Left lobe of liver (tissue), 2 donors: ENCODE data around the gene EFCAB11. TPM values are rescaled to one million over a fixed set of nuclear protein-coding genes. Genes with fewer than 3 reads are reported as not detected.
"Not testable (repeated sequence)": the region's sequence is repeated elsewhere in the genome, so short reads cannot be mapped to it uniquely, and the experiment has no call there.

ENCODE experiments used
- ATAC-seq: fragments of 200-7000 bp; cut with Tn5 transposase; one replicate; pipeline ENCODE4 v1.9.1; 2020; ENCODE audit warnings: mild to moderate bottlenecking, moderate library complexity
- DNase-seq: peaks from one replicate; pipeline ENCODE4 v3.0.0-alpha.2; 2020; ENCODE audit warnings: low spot score
- total RNA-seq: library from RNA; stranded (reverse); gene quantifications from one replicate; pipeline ENCODE4 v1.2.1, GENCODE V29; 2021
- donor health status: DM: no; HTN: no; CAD: no; lungs with moderate emphysema.
- donor health status: DM: no; HTN: yes; CAD: no.

EFCAB11 gene
- total RNA-seq, 1 donor from 2014 or later: 1.2 TPM

- no peak for ATAC-seq
- DNase-seq: no peak
These were observed 41.8 kb downstream of the EFCAB11 start for GRCh38 chr14:89912667-89913211.

- no peak for DNase-seq
- no peak for ATAC-seq
These were observed 42.3 kb downstream of the EFCAB11 start for GRCh38 chr14:89912221-89912620.

- ATAC-seq (peak; percentile 55), DNase-seq (peak; percentile 70)
These were observed 43.3 kb downstream of the EFCAB11 start for GRCh38 chr14:89911010-89911919.

GRCh38 chr14:89910691-89911009 is 43.9 kb downstream of the EFCAB11 start:
- no peak for DNase-seq
- ATAC-seq: peak; percentile 63

GRCh38 chr14:89909586-89909985 is 44.9 kb downstream of the EFCAB11 start:
- DNase-seq (no peak), ATAC-seq (no peak)

GRCh38 chr14:89908712-89909450 is 45.6 kb downstream of the EFCAB11 start:
- peak; percentile 53 for ATAC-seq
- no peak for DNase-seq

DNA sequence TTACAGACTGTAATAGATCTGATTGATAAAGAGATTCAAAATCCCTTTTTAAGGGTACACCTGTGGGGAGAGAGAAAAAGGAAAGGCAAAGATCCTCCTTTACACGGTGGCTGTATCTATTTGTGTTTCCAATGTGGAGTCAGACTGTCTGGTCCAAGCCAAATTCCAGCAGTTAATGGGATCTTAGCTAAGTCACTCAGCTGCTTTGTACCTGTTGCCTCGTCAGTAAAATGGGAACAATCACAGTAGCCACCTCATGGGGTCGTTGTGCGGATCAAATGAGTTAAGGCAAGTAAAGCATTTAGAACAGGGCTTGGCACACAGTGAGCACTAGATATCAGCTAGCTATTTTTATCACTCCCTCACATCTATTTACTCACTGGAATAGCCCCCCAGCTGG is 46.9 kb downstream of the EFCAB11 start:
- DNase-seq (no peak), ATAC-seq (no peak)

GRCh38 chr14:89906000-89906399 is 48.5 kb downstream of the EFCAB11 start:
- DNase-seq (no peak), ATAC-seq (no peak)

- ATAC-seq: peak; percentile 38
- DNase-seq: no peak
These were observed 51.1 kb downstream of the EFCAB11 start for GRCh38 chr14:89903340-89903952.

DNA sequence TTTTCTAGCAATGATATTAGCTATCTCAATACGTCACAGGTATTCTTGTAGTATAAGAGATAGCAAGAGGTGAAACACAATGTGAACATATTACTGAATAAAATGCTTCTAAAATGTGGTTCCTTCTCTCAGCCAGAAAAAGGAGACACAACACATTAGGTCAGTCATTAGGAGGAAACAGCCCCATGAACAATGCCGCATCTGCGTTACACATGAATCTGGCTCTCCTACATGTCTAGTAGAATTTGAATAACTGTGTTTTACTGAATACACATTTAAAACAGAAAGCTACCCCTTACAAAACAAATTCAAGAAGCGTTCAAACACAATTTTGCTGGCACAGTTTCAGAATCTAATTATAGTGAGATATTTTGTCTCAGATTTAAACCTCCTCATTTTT is 51.6 kb downstream of the EFCAB11 start:
- no peak for DNase-seq
- peak; percentile 44 for ATAC-seq

DNA sequence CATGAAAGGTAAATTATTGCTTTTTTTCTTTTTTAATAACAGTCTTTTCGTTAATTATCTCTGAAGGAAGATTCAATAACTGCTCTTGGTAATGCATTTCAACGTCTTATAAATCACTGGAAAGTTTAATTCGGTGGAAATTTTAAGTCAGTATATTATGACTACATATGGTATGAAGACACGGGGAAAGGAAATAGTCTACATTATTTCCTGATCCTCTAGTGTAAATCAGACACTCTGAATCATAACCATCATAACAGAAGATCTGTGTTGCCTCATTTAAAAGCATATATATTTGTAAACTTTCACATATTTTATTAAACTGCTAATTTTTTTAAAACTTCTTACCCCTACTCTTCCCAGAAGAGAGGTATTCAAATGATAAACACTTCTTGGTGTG is 53.7 kb downstream of the EFCAB11 start:
- no peak for DNase-seq
- ATAC-seq: no peak

GRCh38 chr14:89899917-89900663 is 54.4 kb downstream of the EFCAB11 start:
- DNase-seq (no peak), ATAC-seq (peak; percentile 67)

GRCh38 chr14:89899291-89899690 is 55.2 kb downstream of the EFCAB11 start:
- ATAC-seq: no peak
- DNase-seq: no peak

GRCh38 chr14:89893388-89893787 is 61.1 kb downstream of the EFCAB11 start:
- ATAC-seq, DNase-seq: not testable (repeated sequence)

- ATAC-seq (no peak), DNase-seq (no peak)
These were observed 61.6 kb downstream of the EFCAB11 start for GRCh38 chr14:89892953-89893352.

DNA sequence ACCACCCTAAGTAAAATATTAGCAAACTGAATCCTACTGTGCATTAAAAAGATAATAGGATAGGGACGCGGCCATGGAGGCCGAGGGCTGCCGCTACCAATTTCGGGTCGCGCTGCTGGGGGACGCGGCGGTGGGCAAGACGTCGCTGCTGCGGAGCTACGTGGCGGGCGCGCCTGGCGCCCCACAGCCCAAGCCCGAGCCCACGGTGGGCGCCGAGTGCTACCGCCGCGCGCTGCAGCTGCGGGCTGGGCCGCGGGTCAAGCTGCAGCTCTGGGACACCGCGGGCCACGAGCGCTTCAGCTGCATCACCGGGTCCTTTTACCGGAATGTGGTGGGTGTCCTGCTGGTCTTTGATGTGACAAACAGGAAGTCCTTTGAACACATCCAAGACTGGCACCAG is 62.8 kb downstream of the EFCAB11 start:
- not testable (repeated sequence) for DNase-seq

DNA sequence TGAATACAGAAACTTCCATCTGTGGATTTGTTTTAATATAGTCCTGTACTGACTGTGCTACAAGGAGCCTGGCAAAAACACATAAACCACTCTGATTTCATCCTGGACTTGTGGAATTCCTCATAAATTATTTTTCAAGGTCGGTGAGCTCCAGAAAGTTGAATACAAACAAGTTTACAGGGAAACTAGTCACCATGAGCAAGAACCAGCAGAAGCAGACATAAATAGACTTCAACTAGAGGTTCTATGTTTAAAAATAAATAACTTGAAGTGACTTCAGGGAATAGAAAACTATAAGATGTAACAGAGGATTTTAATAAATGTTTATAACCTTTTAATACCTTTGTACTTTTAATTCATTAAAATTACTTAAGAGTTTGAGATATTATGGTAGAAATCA is 63.5 kb downstream of the EFCAB11 start:
- DNase-seq (no peak), ATAC-seq (no peak)

More for the DNA sequence above, 62.8 kb downstream of the EFCAB11 start:
- ATAC-seq: not testable (repeated sequence)

- ATAC-seq: no peak
- DNase-seq: no peak
These were observed 63.9 kb downstream of the EFCAB11 start for GRCh38 chr14:89890589-89890988.

DNA sequence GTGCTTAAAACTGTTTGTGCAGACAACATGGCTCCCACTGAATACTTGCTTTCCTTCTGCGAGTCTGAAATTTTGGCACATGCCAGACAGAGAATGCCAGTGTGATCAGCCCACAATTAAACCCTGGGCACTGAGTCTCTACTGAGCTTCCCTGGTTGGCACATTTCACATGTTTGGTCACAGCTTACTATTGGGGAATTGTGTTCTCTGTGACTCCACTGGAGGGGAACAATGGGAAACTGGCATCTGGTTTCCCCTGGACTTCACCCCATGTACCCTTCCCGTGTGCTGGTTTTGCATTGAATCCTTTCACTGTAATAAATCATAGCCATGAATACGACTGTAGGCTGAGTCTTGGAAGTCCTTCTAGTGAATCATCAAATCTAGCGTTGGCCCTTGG is 64.9 kb downstream of the EFCAB11 start:
- DNase-seq (no peak), ATAC-seq (no peak)

DNA sequence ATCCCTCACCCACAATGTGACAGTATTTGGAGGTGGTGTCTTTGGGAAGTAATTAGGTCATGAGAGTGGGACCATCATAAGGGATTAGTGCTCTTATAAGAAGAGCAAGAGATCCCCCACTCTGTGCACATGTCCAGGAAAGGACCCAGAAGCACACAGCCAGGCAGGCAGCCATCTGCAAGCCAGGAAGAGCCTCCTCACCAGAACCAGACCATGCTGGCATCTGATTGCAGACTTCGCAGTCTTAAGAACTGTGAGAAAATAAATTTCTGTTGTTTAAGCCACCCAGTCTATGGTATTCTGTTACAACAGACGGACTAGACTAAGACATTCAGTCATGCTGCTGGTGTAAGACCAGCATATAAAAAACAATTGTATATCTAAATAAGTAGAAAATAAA is 69.8 kb downstream of the EFCAB11 start:
- ATAC-seq (no peak), DNase-seq (no peak)

- DNase-seq (no peak), ATAC-seq (no peak)
These were observed 72.7 kb downstream of the EFCAB11 start for GRCh38 chr14:89881839-89882238.
